A172 (cell line): ENCODE measurements around the gene EEF2. TPM values are rescaled to one million over a fixed set of nuclear protein-coding genes. Genes with fewer than 3 reads are reported as not detected.
"Not testable (repeated sequence)": the region's sequence is repeated elsewhere in the genome, so short reads cannot be mapped to it uniquely, and the experiment has no call there.

ENCODE experiments used
- DNase-seq: peaks from one replicate; pipeline ENCODE4 v3.0.0-alpha.2; 2015; ENCODE audit warnings: low spot score
- total RNA-seq: library from RNA; depleted of rRNA; stranded (reverse); fragments of >200 nt; shearing (Covaris generic); gene quantifications from 2 replicates; pipeline ENCODE4 v1.2.3, GENCODE V29; 2014

Gene EEF2
- total RNA-seq, 1 experiment from 2014 or later: 1,286 TPM

GRCh38 chr19:4014541-4015491 lies 29.6 kb upstream of the EEF2 start:
- no peak for DNase-seq

- DNase-seq: no peak
Observed at GRCh38 chr19:4013886-4014540, 28.8 kb upstream of the EEF2 start.

- DNase-seq: no peak
Observed at GRCh38 chr19:4012975-4013634, 27.8 kb upstream of the EEF2 start.

- no peak for DNase-seq
Observed at GRCh38 chr19:4012092-4012974, 27.1 kb upstream of the EEF2 start.

- DNase-seq: not testable (repeated sequence)
Observed at GRCh38 chr19:4011430-4011829, 26.2 kb upstream of the EEF2 start.

GRCh38 chr19:4010808-4011110 lies 25.5 kb upstream of the EEF2 start:
- DNase-seq: no peak

GRCh38 chr19:4009990-4010807 lies 24.9 kb upstream of the EEF2 start:
- DNase-seq: no peak

GRCh38 chr19:4007836-4008539 lies 22.7 kb upstream of the EEF2 start:
- DNase-seq: no peak

GRCh38 chr19:4007021-4007835 lies 22.0 kb upstream of the EEF2 start, which contains the start of gene PIAS4:
Gene PIAS4 (plus strand): TSS chr19:4007736. CDS start chr19:4007761, 25 bp downstream.
- peak; percentile 86 for DNase-seq

GRCh38 chr19:4005436-4005835 lies 20.2 kb upstream of the EEF2 start:
- not testable (repeated sequence) for DNase-seq

GRCh38 chr19:4000798-4001197 lies 15.5 kb upstream of the EEF2 start:
- DNase-seq: not testable (repeated sequence)

- DNase-seq: not testable (repeated sequence)
Observed at GRCh38 chr19:3998667-3999412, 13.6 kb upstream of the EEF2 start.

GRCh38 chr19:3995607-3996006 lies 10.3 kb upstream of the EEF2 start:
- no peak for DNase-seq

- DNase-seq: no peak
Observed at GRCh38 chr19:3990815-3991117, 5.5 kb upstream of the EEF2 start.

- DNase-seq: peak; percentile 82
Observed at GRCh38 chr19:3987619-3988371, 2.5 kb upstream of the EEF2 start.

GRCh38 chr19:3986260-3987041 lies 1.2 kb upstream of the EEF2 start:
- DNase-seq: peak; percentile 78
